Activated CD4-positive, alpha-beta T cell treated with anti-CD3 and anti-CD28 coated beads for 36 hours (primary cell): ENCODE data around the gene ZSCAN25. TPM values are rescaled to one million over a fixed set of nuclear protein-coding genes. Genes with fewer than 3 reads are reported as not detected.
"Not testable (repeated sequence)": the region's sequence is repeated elsewhere in the genome, so short reads cannot be mapped to it uniquely, and the experiment has no call there.

Experiments used
- ATAC-seq: fragments of 200-7000 bp; cut with Tn5 transposase; one replicate; pipeline ENCODE4 v1.10.0; 2021; ENCODE audit warnings: mild to moderate bottlenecking, moderate library complexity
- CTCF ChIA-PET: fragments of 350-600 bp; sonication (Branson Sonifier 250); formaldehyde crosslinking; loops from one replicate; lab custom pipeline; 2021; ENCODE audit warnings: antibody characterized with exemption; lab: Charles Lee
- POLR2A ChIA-PET: fragments of 350-600 bp; sonication (Branson Sonifier 250); formaldehyde crosslinking; loops from one replicate; lab custom pipeline; 2021; ENCODE audit warnings: antibody characterized with exemption, inconsistent platforms; lab: Charles Lee
- DNase-seq: peaks from one replicate; pipeline ENCODE4 v3.0.0-alpha.2; 2020
- H3K27ac Mint-ChIP-seq: one replicate; pipeline ENCODE4 v1.8.0; 2021; ENCODE audit warnings: mixed read lengths
- H3K27me3 Mint-ChIP-seq: one replicate; pipeline ENCODE4 v1.8.0; 2021; ENCODE audit warnings: mixed read lengths
- H3K36me3 Mint-ChIP-seq: one replicate; pipeline ENCODE4 v1.8.0; 2021; ENCODE audit warnings: low read depth, mixed read lengths
- H3K4me1 Mint-ChIP-seq: one replicate; pipeline ENCODE4 v1.8.0; 2021; ENCODE audit warnings: mixed read lengths
- H3K4me3 Mint-ChIP-seq: one replicate; pipeline ENCODE4 v1.8.0; 2021; ENCODE audit warnings: mild to moderate bottlenecking, moderate library complexity, mixed read lengths
- H3K9me3 Mint-ChIP-seq: one replicate; pipeline ENCODE4 v1.8.0; 2021; ENCODE audit warnings: low read depth, mixed read lengths
- intact Hi-C, 2 experiments: fragments of 100-400 bp; cut with DNase I in 1 of 2; cut with micrococcal nuclease in 1 of 2; formaldehyde crosslinking; loops; one replicate each; pipeline versions ENCODE4 v1.14.2 to v1.15.1; 2022 to 2024; cut with DNase I, micrococcal nuclease
- total RNA-seq, 2 experiments: library from RNA; stranded (reverse); gene quantifications; one replicate each; pipeline ENCODE4 v1.2.3, GENCODE V29; 2021

The ZSCAN25 gene
- total RNA-seq: 10 to 100 TPM; 20.5 to 25.2 TPM

DNA sequence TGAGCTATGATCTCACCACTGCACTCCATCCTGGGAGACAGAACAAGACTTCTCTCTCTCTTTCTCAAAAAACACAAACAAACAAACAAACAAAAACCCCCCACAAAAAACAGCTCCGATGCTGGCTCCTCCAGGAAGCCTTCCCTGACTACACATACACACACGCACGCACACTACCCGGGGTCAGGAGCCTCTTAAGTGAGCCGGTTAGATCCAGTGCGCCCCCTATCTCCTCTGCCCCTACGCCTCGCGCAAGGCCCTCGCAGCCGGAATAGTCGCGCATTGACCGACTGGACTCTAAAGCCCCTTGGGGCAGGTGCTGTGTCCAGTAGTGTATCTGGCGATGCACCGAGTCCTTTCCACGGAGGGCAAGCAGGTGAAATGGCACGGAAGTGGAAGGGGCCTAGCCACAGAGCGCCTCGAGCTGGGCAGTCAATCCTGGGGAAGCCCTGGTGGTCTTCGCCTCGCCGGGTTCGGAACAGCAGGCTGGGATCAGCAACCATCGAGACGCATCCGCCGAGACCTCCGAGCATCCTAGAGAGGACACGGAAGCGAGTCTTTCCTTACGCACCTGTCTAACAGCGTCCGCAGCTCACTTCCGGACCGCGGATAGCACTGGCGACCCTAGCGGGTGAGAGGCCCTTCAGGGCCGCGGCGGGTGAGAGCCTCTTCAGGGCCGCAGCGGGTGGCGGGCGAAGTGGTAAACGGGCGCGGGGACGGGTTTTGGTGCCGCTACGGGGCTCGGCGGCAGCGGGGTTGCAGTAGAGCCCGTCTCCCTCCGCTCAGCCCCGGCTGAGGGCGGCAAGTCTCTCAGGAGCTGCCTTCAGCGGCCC lies at the start of gene ZSCAN25:
ZSCAN25 (plus strand) TSS at position 588 of the 833 bp plus-strand sequence. CDS start 2,661 bp downstream, outside the sequence.
- no peaks in the 10 kb centered on the region for H3K9me3 Mint-ChIP-seq
- H3K27me3 Mint-ChIP-seq: no peaks in the 10 kb centered on the region
- intact Hi-C loops: loop anchor here (1.0 to 10.0 kb wide), 10 partner anchors 36 to 468 kb away; partner anchors contain the start of genes ZKSCAN5 (in 2 of the 2), ZNF394 (in 2 of the 2), ZNF655 (in 2 of the 2) and COPS6 (in 1 of the 2)
- H3K4me1 Mint-ChIP-seq: peaks cover 44% of the 10 kb centered on the region
- H3K27ac Mint-ChIP-seq: peak within 1 kb of the TSS; percentile 96
- H3K36me3 Mint-ChIP-seq: peaks cover 38% of the 10 kb centered on the region
- ATAC-seq (peak; percentile 93), DNase-seq (peak; percentile 92)
- ChIA-PET POLR2A (interaction anchor here (0.6 to 1.3 kb wide), 4 partner anchors 12 to 215 kb away, joined by 3 to 6 read pairs (median 4); partner anchors contain the start of gene ZKSCAN5), CTCF (interaction anchor here (0.8 to 2.6 kb wide), 5 partner anchors 8 to 434 kb away, joined by 3 to 7 read pairs (median 4); no protein-coding TSS in a partner anchor)
- H3K4me3 Mint-ChIP-seq: peak within 1 kb of the TSS; percentile 92

DNA sequence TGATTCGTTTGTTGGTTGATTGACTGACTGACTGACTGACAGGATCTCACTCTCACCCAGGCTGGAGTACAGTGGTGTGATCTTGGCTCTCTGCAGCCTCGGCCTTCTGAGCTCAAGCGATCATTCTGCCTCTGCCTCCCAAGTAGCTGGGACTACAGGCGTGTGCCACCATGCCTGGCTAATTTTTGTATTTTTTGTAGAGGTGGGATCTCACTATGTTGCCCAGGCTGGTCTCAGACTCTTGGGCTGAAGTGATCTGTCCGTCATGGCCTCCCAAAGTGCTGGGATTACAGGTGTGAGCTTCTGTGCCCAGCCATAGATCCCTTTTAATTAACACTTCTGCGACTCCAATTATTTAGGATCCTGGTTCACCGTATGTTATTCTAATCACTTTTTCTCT lies 48.0 kb upstream of the ZSCAN25 start:
- ATAC-seq, H3K4me3 Mint-ChIP-seq, H3K27me3 Mint-ChIP-seq, H3K4me1 Mint-ChIP-seq, POLR2A ChIA-PET, H3K9me3 Mint-ChIP-seq, intact Hi-C loops, H3K27ac Mint-ChIP-seq, DNase-seq: not testable (repeated sequence)
- CTCF ChIA-PET: interaction anchor here (0.6 kb wide), 1 partner anchor 243 kb away, joined by 4 read pairs; the partner anchor contains the start of gene ARPC1A
- H3K36me3 Mint-ChIP-seq: peaks cover 62% of the 10 kb centered on the region

DNA sequence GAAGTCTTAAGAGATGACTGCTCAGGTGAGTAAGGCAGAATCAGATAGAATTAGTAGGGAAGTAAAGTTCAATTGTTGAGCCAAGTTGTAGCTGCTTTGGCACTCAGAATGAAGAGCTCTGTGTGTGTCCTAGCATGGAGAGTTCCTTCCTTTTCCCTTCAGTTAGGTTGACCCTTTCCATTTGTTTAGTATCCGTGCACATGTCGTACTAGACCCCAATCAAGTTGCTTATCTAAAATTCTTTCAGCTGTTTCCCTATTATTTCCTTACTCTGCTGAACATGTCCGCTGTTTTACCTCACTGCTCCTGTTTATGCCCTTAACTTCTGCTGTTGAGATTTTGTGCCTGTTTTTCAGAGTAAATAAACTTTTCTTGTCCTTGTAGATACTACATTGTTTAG lies 45.0 kb upstream of the ZSCAN25 start:
- intact Hi-C loops: no loop called here
- no peak for DNase-seq
- Mint-ChIP-seq H3K4me3 (no peak overlapping the region), H3K36me3 (peaks cover 43% of the 10 kb centered on the region), H3K9me3 (no peaks in the 10 kb centered on the region), H3K27ac (no peak overlapping the region), H3K27me3 (no peaks in the 10 kb centered on the region), H3K4me1 (no peaks in the 10 kb centered on the region)
- no peak for ATAC-seq
- POLR2A ChIA-PET: no interaction called here
- CTCF ChIA-PET: no interaction called here

DNA sequence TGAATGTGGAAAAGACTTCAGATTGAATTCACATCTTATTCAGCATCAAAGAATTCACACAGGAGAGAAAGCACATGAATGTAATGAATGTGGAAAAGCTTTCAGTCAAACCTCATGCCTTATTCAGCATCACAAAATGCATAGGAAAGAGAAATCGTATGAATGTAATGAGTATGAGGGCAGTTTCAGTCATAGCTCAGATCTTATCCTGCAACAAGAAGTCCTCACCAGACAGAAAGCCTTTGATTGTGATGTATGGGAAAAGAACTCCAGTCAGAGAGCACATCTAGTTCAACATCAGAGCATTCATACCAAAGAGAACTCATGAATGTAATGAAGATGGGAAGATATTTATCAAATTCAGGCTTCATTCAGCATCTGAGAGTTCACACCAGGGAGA lies 43.5 kb upstream of the ZSCAN25 start:
- ATAC-seq (no peak), DNase-seq (no peak)
- CTCF ChIA-PET: no interaction called here
- peaks cover 2% of the 10 kb centered on the region for H3K4me1 Mint-ChIP-seq
- intact Hi-C loops: no loop called here
- peaks cover 40% of the 10 kb centered on the region for H3K36me3 Mint-ChIP-seq
- no peaks in the 10 kb centered on the region for H3K9me3 Mint-ChIP-seq
- no peaks in the 10 kb centered on the region for H3K27me3 Mint-ChIP-seq
- no peak overlapping the region for H3K4me3 Mint-ChIP-seq
- peak overlapping the region; percentile 55 for H3K27ac Mint-ChIP-seq
- POLR2A ChIA-PET: no interaction called here

DNA sequence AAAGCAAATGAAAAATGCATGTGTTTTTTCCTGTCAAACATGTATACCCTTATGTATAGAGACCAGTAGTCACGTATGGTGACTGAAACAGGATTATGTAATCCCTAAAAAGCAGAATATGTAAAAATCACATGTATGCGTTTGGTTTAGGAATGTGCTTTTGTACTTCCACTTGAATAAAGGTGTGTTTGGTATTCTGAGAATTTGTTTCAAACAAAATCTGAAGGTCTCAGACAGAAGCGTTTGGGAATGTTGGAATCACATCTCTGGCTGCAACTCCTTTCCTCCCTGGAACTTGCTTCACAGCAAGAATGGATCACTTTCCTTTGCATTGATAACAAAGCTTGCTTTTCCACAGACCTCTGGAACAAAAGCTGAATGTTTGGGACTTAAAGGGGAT lies 40.5 kb upstream of the ZSCAN25 start:
- Mint-ChIP-seq H3K27me3 (no peaks in the 10 kb centered on the region), H3K9me3 (no peaks in the 10 kb centered on the region), H3K36me3 (peaks cover 27% of the 10 kb centered on the region), H3K4me3 (no peak overlapping the region), H3K4me1 (peaks cover 17% of the 10 kb centered on the region), H3K27ac (no peak overlapping the region)
- no peak for DNase-seq
- no peak for ATAC-seq
- intact Hi-C loops: no loop called here
- ChIA-PET POLR2A (no interaction called here), CTCF (interaction anchor here (0.6 to 0.7 kb wide), 2 partner anchors 18 to 105 kb away, joined by 3 read pairs; partner anchors contain the start of gene ZNF655)

DNA sequence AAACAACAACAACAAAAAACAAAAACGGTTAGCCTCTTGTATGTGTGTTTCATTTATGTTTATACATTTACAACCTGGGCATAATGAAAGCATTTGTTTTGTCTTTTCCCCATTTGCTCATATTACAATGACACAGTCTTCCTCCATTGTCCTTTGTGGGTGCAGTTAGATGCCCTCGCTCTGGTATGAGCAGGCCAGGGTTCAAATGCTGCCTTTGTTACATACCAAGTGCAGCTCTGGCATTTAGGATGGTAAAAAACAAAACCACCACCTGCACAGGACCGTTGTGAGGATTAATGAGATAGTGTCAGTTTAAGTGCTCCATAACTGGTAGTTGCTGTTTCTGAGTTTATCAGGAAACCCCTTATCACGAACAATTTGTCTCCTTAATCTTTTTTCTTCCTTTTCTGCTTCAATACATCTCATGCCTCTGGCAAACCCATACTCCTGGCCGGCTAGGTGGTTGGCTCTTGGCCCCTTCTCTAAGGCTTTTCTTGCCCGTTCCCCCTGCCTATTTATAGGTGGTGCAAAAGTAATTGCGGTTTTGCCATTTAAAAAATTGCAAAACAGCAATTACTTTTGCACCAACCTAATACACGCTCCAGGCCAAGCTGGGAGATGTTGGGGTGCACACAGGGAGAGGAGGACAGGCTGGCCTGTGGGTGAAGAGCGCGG lies 37.3 kb upstream of the ZSCAN25 start:
- H3K27ac Mint-ChIP-seq: no peak overlapping the region
- intact Hi-C loops: no loop called here
- ATAC-seq: no peak

DNA sequence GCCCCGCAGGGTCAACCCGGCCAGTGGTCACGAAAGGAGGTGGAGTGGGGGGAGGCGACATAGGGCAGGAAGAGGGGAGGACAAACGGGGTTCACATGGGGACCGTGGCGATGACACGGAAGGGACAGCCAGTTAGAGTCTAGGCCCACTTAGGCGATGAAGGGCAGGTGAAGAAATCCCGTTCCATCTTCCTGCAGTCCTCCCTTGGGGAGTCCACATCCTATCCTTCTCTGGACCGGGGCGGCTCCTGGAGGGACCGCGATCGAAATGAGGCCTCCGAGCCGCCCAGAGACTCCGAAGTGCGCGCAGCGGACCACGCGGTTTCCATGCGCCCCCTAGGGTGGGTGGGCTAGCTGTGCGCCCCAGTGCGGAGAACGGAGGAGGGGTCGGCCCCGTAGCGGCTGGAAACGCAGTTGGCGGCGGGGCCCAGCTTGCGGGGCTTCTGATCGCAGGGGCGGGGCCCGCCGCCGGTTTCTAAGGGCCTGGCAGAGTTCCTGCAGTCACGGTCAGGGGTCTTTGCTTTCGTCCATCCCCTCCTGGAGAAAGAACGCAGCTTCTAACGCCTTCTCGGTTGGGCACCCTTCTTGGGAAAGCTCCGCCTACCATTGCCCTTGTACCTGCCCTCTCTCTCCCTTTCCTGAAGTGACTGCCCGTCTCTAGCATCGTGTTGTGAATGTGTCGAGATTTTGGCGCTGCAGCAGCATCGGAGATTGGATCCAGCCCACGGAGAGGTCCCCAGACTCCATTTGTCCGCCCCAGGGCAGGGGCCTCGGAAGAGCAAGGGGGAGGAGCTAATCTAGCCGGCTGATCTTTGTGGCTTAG lies 36.6 kb upstream of the ZSCAN25 start:
- Mint-ChIP-seq H3K27me3 (no peaks in the 10 kb centered on the region), H3K36me3 (no peaks in the 10 kb centered on the region), H3K4me1 (peaks cover 19% of the 10 kb centered on the region), H3K27ac (peak overlapping the region; percentile 73), H3K4me3 (peak overlapping the region; percentile 70), H3K9me3 (no peaks in the 10 kb centered on the region)
- DNase-seq (peak; percentile 75), ATAC-seq (peak; percentile 78)
- ChIA-PET CTCF (interaction anchor here (0.5 to 1.4 kb wide), 7 partner anchors 19 to 1251 kb away, joined by 3 to 4 read pairs (median 3); no protein-coding TSS in a partner anchor), POLR2A (interaction anchor here (1.1 kb wide), 1 partner anchor 109 kb away, joined by 6 read pairs; no protein-coding TSS in a partner anchor)
- intact Hi-C loops: loop anchor here (1.0 to 2.0 kb wide), 2 partner anchors 37 to 108 kb away; partner anchors contain the start of genes ZSCAN25 (in 2 of the 2) and ZNF789 (in 1 of the 2)

More for the DNA sequence above, 37.3 kb upstream of the ZSCAN25 start:
- no peaks in the 10 kb centered on the region for H3K27me3 Mint-ChIP-seq
- peaks cover 19% of the 10 kb centered on the region for H3K4me1 Mint-ChIP-seq
- ChIA-PET CTCF (interaction anchor here (0.6 to 1.4 kb wide), 3 partner anchors 20 to 677 kb away, joined by 3 read pairs; no protein-coding TSS in a partner anchor), POLR2A (no interaction called here)
- H3K36me3 Mint-ChIP-seq: no peaks in the 10 kb centered on the region
- peak overlapping the region; percentile 70 for H3K4me3 Mint-ChIP-seq
- no peak for DNase-seq
- no peaks in the 10 kb centered on the region for H3K9me3 Mint-ChIP-seq

DNA sequence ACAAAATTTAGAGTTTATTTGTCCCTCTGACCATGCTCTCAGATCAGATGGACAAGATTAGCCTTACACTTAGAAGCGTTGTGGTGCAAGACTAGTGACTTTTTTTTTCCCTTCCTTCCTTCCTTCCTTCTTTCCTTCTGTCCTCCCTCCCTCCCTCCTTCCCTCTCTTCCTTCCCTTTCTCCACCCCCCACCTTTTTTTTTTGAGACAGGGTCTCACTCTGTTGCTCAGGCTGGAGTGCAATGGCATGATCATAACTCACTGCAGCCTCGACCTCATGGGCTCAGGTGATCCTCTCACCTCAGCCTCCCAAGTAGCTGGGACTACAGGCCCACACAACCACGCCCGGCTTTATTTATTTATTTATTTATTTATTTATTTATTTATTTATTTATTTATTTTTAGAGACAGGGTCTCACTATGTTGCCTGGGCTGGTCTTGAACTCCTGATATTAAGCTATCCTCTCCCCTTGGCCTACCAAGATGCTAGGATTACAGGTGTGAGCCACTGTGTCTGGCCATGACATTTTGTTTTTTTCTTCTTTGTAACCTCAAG lies 35.9 kb upstream of the ZSCAN25 start:
- H3K4me3 Mint-ChIP-seq: peak overlapping the region; percentile 70
- ChIA-PET CTCF (interaction anchor here (0.6 to 1.4 kb wide), 5 partner anchors 17 to 1252 kb away, joined by 3 to 4 read pairs (median 3); partner anchors contain the start of gene TMEM225B), POLR2A (interaction anchor here (1.1 kb wide), 1 partner anchor 109 kb away, joined by 6 read pairs; no protein-coding TSS in a partner anchor)
- not testable (repeated sequence) for H3K27me3 Mint-ChIP-seq, H3K9me3 Mint-ChIP-seq, H3K36me3 Mint-ChIP-seq, DNase-seq, ATAC-seq
- H3K27ac Mint-ChIP-seq: peak overlapping the region; percentile 73
- intact Hi-C loops: loop anchor here (1.0 to 2.0 kb wide), 2 partner anchors 36 to 109 kb away; partner anchors contain the start of genes ZSCAN25 (in 2 of the 2) and ZNF789 (in 1 of the 2)
- peaks cover 19% of the 10 kb centered on the region for H3K4me1 Mint-ChIP-seq

DNA sequence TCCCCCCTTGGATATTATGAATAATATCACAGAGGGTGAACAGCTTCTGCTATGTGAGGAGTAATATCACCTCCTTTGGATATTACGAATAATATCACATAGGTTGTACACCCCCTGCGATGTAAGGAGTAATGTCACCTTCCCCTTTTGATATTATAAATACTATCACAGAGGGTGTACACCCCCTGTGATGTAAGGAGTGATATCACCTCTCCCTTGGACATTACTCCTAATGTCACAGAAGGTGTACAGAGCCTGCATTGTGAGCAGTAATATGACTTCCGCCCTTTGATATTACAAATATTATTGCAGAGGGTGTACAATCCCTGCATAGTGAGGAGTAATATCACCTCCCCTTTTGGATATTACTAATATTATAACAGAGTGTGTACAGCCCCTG lies 27.9 kb upstream of the ZSCAN25 start:
- Mint-ChIP-seq H3K4me1 (no peaks in the 10 kb centered on the region), H3K4me3 (no peak overlapping the region), H3K27me3 (no peaks in the 10 kb centered on the region), H3K27ac (no peak overlapping the region), H3K9me3 (no peaks in the 10 kb centered on the region), H3K36me3 (no peaks in the 10 kb centered on the region)
- ChIA-PET CTCF (no interaction called here), POLR2A (no interaction called here)
- intact Hi-C loops: no loop called here
- ATAC-seq (peak; percentile 41), DNase-seq (no peak)

DNA sequence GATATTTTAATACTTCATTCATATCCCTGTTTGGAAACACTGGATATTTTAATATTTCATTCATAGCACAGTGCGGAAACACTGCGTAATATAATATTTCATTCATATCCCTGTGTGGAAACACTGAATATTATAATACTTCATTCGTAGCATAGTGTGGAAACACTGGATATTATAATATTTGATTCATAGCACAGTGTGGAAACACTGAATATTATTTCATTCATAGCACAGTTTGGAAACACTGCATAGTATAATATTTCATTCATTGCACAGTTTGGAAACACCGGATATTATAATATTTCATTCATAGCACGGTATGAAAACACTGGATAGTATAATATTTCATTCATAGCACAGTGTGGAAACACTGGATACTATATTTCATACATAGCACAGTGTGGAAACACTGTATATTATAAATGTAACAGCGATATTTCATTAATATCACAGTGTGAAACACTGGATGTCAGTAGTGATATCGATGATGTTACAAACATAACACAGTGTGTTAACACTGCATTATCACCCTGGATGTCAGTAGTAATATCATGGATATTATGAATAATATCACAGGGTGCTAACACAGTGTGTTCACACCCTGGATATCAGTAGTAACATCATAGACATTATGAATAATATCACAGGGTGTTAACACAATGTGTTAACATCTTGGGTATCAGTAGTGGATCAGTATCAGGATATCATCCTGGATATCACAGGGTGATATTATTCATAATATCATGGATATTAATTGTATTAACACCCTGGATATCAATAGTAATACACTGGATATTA lies 21.6 kb upstream of the ZSCAN25 start:
- ChIA-PET POLR2A (no interaction called here), CTCF (no interaction called here)
- no peak overlapping the region for H3K27ac Mint-ChIP-seq
- H3K36me3 Mint-ChIP-seq: no peaks in the 10 kb centered on the region
- no peaks in the 10 kb centered on the region for H3K27me3 Mint-ChIP-seq
- ATAC-seq (peak; percentile 76), DNase-seq (no peak)
- no peaks in the 10 kb centered on the region for H3K4me1 Mint-ChIP-seq
- H3K9me3 Mint-ChIP-seq: no peaks in the 10 kb centered on the region
- intact Hi-C loops: no loop called here
- no peak overlapping the region for H3K4me3 Mint-ChIP-seq
